Posterior vena cava (tissue), 2 donors: ENCODE data around the gene AP2M1. TPM values are rescaled to one million over a fixed set of nuclear protein-coding genes. Genes with fewer than 3 reads are reported as not detected.
"Not testable (repeated sequence)": the region's sequence is repeated elsewhere in the genome, so short reads cannot be mapped to it uniquely, and the experiment has no call there.

Source experiments
- DNase-seq: peaks from one replicate; pipeline ENCODE4 v3.0.0-alpha.2; 2020; ENCODE audit warnings: low spot score
- intact Hi-C, 2 donors: fragments of 100-400 bp; cut with DNase I; formaldehyde crosslinking; loops; one replicate each; pipeline versions ENCODE4 v1.14.1 to v1.14.2; 2022 to 2023
- long read RNA-seq, 2 donors: library from polyadenylated mRNA; unstranded; transcript quantifications; one replicate each; pipeline ENCODE4 v2.0.0, GENCODE V29; 2020 to 2021
- total RNA-seq, 2 donors: library from RNA; stranded (reverse); fragmentation: NEBNext Ultra II Directional; extraction: Animal tissue kit (Norgen Biotek cat#: 25700); gene quantifications; one replicate each; pipeline ENCODE4 v1.2.1, GENCODE V29; 2021
- donor health status: DM: yes; HTN: yes; CAD: no.
- donor health status: DM: yes; HTN: yes; CAD: no.

Gene AP2M1
- total RNA-seq = 100 to 1,000 TPM; 324 to 365 TPM
- long read RNA-seq, donor 1, transcript AP2M1-202 (11 exons, 2,091 nt) = major isoform, 88 of 242 reads
- long read RNA-seq, donor 1, partial matches to known transcripts = 16 of 242 reads
- long read RNA-seq, donor 1, other reads (novel, unspliced or antisense) = 136 of 242 reads
- long read RNA-seq, donor 2, transcript AP2M1-202 (11 exons, 2,091 nt) = major isoform, 290 of 1,101 reads
- long read RNA-seq, donor 2, transcript AP2M1-207 (10 exons, 1,950 nt) = minor isoform, 22 of 1,101 reads
- long read RNA-seq, donor 2, partial matches to known transcripts = 125 of 1,101 reads
- long read RNA-seq, donor 2, other reads (novel, unspliced or antisense) = 664 of 1,101 reads

DNA sequence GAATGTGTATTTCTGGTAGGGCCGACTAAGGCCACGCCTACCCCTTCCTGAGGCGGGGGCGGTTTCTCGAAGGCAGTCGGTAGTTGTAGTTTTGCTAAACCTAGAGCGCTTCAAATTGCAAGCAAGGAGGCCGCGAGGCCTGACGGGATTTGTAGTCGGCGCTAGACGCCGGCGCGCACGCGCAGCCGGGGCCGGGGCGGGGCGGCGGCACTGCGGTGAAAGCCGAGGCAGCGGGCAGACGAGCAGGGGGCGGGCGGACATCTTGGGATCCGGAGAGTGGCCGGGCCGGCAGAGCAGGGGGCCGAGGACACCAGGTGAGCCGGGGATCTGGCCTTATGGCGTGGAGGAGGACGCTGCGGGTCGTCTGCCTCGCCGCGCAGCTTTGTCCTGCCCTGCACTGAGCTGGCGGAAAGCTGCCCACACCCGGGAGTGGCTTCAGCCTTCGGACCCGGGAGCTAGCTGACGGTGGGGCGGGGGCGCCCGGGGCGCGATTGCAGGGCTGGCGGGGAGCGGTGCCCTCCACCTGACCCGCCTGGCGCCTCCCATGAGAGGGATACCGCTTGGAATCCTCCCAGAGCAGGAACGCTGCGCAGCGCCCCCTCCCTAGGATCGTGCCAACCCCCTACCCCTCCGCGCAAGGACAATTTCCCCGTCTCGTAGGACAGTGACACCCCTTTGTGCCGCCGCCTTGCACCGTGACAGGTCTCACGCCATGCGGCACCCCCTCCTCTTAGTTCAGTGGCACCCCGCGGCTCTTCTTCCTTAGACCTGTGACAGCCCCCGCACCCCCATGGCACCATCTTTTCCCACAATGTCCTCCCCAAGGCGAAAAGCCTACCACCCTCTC lies at the start of gene AP2M1:
AP2M1 (plus strand) TSS at position 210 of the 847 bp plus-strand sequence. CDS start 2,139 bp downstream, outside the sequence.
- intact Hi-C loops = no loop called here

DNA sequence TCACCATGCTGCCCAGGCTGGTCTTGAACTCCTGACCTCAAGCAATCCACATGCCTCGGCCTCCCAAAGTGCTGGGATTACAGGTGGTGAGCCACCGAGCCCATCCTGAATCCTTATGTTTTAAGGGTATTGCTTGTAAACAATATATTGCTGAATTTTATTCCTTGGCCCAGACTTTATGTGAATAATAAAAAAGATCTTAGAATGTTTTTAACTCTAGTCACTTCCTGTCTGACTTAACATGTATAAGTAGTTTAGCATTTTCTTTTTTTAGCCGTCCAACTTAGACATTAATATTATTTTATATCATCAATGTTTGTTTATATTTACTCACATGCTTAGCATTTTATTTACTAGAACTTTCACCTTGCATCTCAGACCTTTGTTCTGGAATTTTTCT lies 48.6 kb upstream of the AP2M1 start:
- intact Hi-C loops = no loop called here
- DNase-seq = no peak

More for the DNA sequence above, at the start of gene AP2M1:
- DNase-seq = peak; percentile 99

DNA sequence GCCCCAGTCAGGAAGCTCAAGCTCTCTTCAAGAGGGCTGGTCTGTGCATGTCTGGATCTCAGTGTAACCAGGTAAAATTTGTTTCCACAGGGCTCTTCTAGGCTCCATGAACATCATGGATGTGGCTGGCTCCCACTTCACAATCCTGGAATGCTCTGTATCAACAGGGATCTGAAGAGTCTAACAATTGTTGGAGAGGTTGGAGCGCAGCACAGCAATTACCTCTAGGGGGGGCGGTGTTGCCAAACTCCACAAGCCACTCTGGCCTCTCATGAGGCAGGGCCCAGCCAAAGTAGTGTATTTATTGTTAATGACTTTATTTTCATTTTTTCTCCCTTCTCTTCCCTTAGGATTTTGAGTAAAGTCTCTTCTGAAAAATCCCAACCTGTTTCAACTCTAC lies 45.6 kb upstream of the AP2M1 start:
- intact Hi-C loops = no loop called here
- DNase-seq = no peak

DNA sequence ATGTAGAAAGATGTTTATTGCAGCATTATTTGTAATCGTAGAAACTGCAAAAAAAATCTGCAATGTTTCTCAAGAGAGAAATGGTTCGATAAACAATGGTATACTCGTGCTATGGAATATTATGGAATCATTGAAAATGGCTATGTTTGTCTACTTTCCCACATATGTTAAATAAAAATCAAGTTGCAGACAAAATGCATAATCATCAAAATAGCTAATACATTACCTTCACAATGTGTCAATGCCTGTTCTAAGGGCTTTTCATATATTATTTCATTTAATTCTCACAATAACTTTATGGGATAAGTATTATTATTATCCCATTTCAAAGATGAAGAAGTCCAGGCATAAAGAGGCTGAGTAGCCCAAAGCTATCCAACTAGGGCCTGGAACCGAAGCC lies 41.7 kb upstream of the AP2M1 start:
- no peak for DNase-seq
- intact Hi-C loops = loop anchor here in 1 of 2 donors (10.0 kb wide), 2 partner anchors 52 to 112 kb away; partner anchors contain the start of genes ABCF3, ALG3 and EEF1AKMT4

DNA sequence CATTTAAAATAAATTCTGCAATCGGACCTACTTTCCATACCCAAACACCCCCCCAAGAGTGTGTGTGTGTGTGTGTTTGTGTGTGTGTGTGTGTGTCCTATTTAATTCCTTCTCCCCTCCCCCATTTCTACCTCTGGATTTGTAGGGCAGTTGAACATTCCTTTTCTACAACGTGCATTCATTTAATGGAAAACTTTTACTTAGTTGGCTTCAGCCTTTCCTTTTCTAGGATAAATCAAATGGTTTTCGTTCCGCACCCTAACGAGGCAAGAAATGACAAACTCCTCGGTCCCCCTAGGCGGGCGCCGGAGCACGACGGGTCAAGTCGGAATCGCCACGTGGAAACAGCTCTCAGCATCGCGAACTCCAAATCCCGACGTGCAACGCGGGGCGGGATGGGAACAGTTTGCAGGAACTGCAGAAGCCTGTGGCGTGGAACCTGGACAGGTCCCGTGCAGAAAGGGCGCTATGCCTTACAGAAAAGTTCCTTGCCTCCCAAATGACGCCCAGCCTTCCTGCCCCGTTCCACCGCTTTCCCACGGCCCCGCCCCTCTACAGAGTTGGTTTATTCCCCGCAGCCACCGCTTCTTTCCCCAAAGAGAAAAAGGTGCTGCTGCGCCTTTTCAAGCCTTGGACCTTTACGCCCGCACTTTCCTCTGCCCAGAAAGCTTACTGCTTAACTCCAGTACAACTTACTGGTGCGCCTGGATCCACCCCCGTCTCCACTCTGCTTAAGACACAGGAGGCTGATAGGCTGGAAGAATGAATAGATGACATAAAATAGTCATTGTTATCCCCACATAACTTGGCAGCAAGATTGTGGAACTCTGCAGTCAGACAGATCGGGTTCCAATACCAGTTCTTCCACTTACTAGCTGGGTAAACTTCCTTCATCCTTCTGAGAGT lies 40.6 kb upstream of the AP2M1 start:
- peak; percentile 95 for DNase-seq
- intact Hi-C loops = loop anchor here in 1 of 2 donors (10.0 kb wide), 2 partner anchors 51 to 111 kb away; partner anchors contain the start of genes ABCF3, ALG3 and EEF1AKMT4

DNA sequence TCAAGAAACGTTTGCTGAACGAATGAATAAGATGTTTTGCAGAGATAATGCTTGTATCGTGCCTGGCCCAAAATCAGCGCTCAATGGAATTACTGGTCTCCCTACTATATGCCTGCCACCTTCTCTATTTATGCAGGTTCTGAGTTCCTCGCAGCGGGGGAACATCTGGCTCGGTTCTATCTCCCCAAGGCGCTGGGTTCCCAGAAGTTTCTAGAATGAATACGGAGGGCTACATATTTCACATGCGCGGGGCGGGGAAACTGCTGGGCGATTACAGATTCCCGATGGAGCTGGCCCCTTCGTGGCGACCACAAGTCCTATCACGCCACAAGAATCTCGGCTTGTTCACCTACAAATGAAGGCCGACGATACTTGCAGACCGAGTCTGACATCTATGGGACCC lies 39.9 kb upstream of the AP2M1 start:
- no peak for DNase-seq
- intact Hi-C loops = loop anchor here in 1 of 2 donors (10.0 kb wide), 2 partner anchors 50 to 110 kb away; partner anchors contain the start of genes ABCF3, ALG3 and EEF1AKMT4

DNA sequence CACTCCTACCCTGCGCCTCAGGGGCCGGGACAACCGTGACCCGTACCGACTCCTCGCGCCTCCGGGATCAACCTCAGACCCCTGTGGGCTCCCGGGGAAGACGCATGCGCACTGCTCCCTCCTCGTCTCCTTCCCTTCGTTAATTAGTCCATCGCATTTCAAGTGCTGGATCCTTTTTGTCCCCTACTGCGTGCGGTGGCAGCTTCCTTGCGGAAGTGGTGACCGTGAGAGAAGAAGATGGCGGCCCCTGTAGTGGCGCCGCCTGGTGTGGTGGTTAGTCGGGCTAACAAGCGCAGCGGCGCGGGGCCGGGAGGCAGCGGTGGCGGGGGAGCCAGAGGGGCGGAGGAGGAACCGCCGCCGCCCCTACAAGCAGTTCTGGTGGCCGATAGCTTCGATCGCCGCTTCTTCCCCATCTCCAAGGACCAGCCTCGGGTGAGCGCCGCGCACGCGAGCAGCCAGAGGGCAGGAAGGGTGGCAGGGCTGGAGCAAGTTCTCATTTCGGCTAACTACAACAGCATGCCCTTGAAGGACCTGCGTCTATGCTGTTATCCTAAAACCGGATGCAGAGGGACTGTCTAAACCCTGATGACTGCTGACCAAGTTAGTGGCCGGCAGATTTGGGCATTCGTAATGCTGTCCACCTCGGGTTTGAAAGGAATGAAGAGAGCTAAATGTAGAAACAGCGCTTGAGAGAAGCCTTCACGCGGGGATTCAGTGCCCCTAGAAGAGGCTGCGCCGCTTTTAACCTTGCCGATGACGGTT lies 39.3 kb upstream of the AP2M1 start, which contains the start of gene EIF2B5:
EIF2B5 (plus strand) TSS at position 210 of the 762 bp plus-strand sequence; CDS start at position 238, 28 bp downstream.
- DNase-seq = peak; percentile 96
- intact Hi-C loops = loop anchor here in 1 of 2 donors (10.0 kb wide), 2 partner anchors 49 to 109 kb away; partner anchors contain the start of genes ABCF3, ALG3 and EEF1AKMT4

DNA sequence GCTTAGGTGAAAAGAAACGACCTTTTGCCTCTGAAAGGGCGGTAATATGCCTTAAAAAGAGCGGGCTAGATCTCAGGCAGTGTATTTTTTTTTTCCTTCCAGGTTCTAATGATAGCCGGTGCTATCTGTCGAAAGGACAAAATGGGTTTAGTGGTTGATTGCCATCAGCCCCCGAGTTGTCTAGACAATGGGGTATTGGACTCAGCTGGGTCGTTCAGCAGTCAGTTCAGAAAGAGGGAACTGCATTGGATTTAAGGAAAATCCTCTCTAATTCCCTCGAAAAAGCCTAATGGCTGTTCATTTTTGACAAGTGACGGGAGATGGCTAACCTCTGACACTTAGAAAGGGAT lies 38.8 kb upstream of the AP2M1 start:
- intact Hi-C loops = loop anchor here (1.0 to 10.0 kb wide), 3 partner anchors 47 to 109 kb away; partner anchors contain the start of genes ABCF3 (in 1 of the 2), ALG3 (in 1 of the 2) and EEF1AKMT4 (in 1 of the 2)
- DNase-seq = no peak

DNA sequence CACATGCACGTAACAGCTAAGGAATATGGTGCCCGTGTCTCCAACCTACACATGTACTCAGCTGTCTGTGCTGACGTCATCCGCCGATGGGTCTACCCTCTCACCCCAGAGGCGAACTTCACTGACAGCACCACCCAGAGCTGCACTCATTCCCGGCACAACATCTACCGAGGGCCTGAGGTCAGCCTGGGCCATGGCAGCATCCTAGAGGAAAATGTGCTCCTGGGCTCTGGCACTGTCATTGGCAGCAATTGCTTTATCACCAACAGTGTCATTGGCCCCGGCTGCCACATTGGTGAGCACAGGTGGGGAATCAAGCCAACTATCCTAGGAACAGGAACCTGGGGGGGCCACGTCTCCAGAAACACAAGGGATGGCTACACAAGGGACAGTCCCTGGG lies 34.2 kb upstream of the AP2M1 start:
- intact Hi-C loops = loop anchor here in 1 of 2 donors (10.0 kb wide), 1 partner anchor 104 kb away; the partner anchor contains the start of genes ALG3 and EEF1AKMT4
- no peak for DNase-seq

DNA sequence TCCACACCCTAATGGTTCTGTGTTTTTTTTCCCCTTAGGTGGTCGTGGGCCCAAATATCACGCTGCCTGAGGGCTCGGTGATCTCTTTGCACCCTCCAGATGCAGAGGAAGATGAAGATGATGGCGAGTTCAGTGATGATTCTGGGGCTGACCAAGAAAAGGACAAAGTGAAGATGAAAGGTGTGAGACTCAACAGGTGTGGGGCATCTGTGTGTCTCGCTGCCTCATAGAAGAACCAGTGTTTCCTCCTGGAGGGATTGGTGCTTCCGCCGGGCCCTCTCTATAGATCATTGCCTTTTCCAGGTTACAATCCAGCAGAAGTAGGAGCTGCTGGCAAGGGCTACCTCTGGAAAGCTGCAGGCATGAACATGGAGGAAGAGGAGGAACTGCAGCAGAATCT lies 32.5 kb upstream of the AP2M1 start:
- DNase-seq = no peak
- intact Hi-C loops = loop anchor here in 1 of 2 donors (10.0 kb wide), 1 partner anchor 103 kb away; the partner anchor contains the start of genes ALG3 and EEF1AKMT4

DNA sequence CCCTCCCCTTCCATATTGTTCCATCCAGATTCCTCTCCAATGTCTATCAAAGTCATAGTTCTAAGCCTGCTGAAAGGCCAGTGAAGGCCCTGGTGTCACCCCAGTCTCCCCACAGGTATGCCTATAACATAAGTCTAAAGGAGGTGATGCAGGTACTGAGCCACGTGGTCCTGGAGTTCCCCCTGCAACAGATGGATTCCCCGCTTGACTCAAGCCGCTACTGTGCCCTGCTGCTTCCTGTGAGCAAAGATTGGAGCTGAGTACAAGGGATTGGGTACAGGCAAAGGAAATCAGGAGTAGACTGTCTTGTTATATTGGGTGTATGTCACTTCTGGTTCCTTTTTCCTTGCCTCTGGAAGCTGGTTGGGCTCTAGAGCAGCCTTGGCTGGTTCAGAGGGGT lies 31.3 kb upstream of the AP2M1 start:
- intact Hi-C loops = loop anchor here in 1 of 2 donors (10.0 kb wide), 1 partner anchor 101 kb away; the partner anchor contains the start of genes ALG3 and EEF1AKMT4
- no peak for DNase-seq

DNA sequence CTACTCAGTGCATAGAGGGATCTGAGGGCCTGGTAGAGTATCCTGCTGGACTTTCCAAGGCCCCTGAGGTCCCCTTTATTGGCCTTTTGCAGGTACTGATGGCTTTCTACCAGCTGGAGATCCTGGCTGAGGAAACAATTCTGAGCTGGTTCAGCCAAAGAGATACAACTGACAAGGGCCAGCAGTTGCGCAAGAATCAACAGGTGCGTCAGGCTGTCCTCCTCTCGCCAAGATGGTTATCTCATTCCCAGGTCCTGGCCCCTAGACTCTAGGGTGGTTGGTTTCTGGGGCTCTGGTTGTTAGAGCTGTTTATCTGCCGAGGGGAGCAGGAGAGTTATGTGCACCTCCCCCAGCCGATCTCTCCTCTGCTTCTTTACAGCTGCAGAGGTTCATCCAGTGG lies 30.1 kb upstream of the AP2M1 start:
- intact Hi-C loops = loop anchor here in 1 of 2 donors (10.0 kb wide), 1 partner anchor 100 kb away; the partner anchor contains the start of genes ALG3 and EEF1AKMT4
- DNase-seq = no peak

DNA sequence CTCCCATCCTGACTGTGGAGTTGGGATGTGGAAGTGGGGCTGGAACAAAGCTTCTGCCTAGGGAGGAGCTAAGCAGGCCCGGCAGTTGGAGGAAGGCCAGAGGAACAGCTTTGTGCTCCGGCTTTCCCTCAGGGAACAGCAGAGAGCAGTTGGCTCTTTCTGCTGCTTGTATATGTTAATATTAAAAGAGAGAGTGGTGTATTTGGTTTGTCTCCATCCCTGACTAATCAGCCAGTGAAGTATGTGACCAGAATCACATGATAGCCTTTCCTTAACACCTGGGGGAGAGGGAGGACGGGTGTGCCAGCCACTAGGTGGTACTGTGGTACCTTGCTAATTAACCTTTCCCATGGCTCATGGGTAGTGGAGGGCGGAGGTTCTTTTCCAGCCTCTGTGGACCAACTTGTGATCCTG lies 29.5 kb upstream of the AP2M1 start:
- DNase-seq = no peak
- intact Hi-C loops = loop anchor here in 1 of 2 donors (10.0 kb wide), 1 partner anchor 100 kb away; the partner anchor contains the start of genes ALG3 and EEF1AKMT4

DNA sequence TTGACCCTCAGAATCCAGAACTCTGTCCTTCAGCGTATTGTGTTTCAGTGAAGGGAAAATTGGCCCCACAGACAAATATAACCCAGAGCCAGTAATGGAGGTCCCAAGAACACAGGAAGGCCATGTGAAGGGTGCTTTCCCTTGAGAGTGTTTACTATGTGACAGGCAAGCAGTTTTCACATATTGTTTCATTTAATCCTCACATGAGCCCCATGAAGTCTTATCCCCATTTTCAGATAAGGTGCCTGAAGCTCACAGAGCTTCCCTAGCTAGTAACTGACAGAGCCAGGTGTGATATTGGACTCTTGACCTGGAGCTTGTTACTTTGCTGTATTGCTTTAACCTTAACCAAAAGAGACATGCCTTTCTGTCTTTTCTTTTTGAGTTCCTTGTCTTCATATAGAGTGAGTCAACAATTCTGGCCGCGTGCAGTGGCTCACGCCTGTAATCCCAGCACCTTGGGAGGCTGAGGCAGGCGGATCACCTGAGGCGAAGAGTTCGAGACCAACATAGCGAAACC lies 28.8 kb upstream of the AP2M1 start:
- intact Hi-C loops = loop anchor here in 1 of 2 donors (10.0 kb wide), 1 partner anchor 99 kb away; the partner anchor contains the start of genes ALG3 and EEF1AKMT4
- no peak for DNase-seq

DNA sequence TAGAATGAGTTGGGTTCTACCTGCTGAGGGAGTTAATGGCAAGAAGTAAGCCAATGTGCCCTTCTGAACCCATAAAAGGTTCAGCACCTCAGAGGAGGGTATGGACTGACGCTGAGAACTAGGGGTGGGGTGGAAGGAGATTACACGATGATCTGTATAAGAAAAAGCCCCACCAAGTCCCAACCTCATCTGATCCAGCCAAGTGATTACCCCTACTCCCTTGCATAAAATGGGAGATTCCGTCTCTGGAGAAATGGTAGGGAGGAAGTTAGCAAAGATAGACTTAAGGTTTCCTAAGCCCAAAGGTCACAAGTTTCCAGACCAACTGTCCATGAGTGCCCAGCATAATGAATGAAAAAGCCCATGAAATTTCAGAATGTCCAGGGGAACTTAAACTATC lies 26.6 kb upstream of the AP2M1 start:
- DNase-seq = no peak
- intact Hi-C loops = loop anchor here in 1 of 2 donors (10.0 kb wide), 1 partner anchor 97 kb away; the partner anchor contains the start of genes ALG3 and EEF1AKMT4

DNA sequence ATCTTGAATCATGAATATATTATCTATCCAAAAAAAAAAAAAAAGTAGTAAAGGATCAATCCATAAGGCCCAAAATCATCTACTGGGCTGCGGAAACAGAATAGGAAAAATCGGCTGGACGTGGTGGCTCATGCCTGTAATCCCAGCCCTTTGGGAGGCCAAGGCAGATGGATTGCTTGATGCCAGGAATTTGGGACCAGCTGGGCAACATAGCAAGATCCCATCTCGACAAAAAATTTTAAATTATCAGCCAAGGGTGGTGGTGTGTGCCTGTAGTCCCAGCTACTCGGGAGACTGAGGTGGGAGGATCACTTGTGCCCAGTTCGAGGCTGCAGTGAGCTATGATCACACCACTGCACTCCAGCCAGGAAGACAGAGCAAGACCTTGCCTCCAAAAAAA lies 25.5 kb upstream of the AP2M1 start:
- no peak for DNase-seq
- intact Hi-C loops = loop anchor here in 1 of 2 donors (10.0 kb wide), 1 partner anchor 96 kb away; the partner anchor contains the start of genes ALG3 and EEF1AKMT4

DNA sequence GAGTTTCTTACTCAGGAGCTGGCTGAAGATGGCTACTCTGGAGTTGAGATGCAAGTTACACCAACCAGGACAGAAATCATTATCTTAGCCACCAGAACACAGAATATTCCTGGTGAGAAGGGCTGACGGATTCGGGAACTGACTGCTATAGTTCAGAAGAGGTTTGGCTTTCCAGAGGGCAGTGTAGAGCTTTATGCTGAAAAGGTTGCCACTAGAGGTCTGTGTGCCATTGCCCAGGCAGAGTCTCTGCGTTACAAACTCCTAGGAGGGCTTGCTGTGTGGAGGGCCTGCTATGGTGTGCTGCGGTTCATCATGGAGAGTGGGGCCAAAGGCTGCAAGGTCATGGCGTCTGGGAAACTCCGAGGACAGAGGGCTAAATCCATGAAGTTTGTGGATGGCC lies 24.9 kb upstream of the AP2M1 start:
- not testable (repeated sequence) for DNase-seq
- intact Hi-C loops = loop anchor here in 1 of 2 donors (10.0 kb wide), 1 partner anchor 95 kb away; the partner anchor contains the start of genes ALG3 and EEF1AKMT4
